GM21390 (cell line): ENCODE results near the gene MUC5B.

ENCODE experiments used
- ATAC-seq: cut with Tn5 transposase; IDR thresholded peaks from one replicate; pipeline ENCODE4 v1.9.1; 2021; ENCODE audit not compliant: unreplicated experiment

The MUC5B gene

GRCh38 chr11:1230456-1231395 lies 7.9 kb downstream of the MUC5B start:
- no peak for ATAC-seq

GRCh38 chr11:1231396-1232020 lies 8.6 kb downstream of the MUC5B start:
- no peak for ATAC-seq

DNA sequence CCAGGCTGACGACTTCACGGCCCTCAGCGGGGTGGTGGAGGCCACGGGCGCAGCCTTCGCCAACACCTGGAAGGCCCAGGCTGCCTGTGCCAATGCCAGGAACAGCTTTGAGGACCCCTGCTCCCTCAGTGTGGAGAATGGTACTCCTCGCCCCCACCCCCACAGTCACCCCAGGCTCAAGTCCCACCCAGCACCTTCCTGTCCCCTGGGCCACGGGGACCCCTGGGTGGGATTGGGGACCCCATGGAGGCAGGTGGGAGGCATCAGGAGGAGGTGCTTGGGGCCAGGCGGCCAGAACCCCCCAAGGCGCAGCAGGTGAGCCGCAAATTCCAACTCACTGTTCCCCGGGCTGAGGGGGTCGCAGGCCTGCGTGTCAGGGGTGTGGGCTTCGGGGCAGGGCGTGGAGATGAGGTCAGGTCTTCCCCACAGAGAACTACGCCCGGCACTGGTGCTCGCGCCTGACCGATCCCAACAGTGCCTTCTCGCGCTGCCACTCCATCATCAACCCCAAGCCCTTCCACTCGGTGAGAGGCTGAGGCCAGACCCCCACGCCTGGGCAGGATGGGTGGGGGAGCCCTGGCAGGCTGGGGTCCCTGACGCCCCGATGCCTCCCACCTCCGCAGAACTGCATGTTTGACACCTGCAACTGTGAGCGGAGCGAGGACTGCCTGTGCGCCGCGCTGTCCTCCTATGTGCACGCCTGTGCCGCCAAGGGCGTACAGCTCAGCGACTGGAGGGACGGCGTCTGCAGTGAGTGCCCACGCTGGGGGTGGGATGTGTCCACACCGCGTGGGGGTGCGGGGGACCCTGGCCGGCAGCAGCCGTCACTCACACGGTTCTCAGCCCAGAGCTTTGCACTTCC lies 9.4 kb downstream of the MUC5B start:
- no peak for ATAC-seq

DNA sequence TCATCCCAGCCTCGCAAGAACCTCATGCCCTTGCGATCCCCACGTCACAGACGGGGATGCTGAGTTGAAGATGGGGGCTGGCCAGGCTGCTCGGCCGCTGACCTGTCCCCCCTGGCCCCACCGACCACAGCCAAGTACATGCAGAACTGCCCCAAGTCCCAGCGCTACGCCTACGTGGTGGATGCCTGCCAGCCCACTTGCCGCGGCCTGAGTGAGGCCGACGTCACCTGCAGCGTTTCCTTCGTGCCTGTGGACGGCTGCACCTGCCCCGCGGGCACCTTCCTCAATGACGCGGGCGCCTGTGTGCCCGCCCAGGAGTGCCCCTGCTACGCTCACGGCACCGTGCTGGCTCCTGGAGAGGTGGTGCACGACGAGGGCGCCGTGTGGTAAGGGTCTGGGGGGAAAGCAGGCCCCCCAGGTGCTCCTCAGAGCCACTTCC lies 10.0 kb downstream of the MUC5B start:
- no peak for ATAC-seq

GRCh38 chr11:1233351-1234053 lies 10.6 kb downstream of the MUC5B start:
- no peak for ATAC-seq

DNA sequence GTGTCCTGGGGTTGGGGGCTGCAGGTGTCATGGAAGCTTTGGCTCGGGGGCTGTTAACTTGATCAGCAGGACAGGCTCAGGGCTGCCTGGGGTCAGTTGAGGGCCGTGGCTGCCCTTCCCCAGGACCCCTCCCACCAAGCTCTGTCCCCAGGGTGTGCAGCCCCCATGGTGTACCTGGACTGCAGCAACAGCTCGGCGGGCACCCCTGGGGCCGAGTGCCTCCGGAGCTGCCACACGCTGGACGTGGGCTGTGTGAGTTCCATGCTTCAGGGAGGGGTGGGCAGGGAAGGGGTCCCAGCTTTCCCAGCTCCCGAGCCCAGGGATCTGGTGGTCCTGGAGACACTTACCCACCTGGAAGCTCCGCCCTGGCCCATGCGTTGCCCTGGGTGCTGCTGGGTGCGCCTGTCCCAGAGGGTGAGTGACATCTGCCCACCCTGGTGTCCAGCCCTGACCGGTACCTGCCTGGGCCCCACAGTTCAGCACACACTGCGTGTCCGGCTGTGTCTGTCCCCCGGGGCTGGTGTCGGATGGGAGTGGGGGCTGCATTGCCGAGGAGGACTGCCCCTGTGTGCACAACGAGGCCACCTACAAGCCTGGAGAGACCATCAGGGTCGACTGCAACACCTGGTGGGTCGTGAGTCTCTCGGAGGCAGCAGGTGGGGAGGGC lies 11.3 kb downstream of the MUC5B start:
- no peak for ATAC-seq

GRCh38 chr11:1234771-1235305 lies 12.0 kb downstream of the MUC5B start:
- ATAC-seq, result no peak

DNA sequence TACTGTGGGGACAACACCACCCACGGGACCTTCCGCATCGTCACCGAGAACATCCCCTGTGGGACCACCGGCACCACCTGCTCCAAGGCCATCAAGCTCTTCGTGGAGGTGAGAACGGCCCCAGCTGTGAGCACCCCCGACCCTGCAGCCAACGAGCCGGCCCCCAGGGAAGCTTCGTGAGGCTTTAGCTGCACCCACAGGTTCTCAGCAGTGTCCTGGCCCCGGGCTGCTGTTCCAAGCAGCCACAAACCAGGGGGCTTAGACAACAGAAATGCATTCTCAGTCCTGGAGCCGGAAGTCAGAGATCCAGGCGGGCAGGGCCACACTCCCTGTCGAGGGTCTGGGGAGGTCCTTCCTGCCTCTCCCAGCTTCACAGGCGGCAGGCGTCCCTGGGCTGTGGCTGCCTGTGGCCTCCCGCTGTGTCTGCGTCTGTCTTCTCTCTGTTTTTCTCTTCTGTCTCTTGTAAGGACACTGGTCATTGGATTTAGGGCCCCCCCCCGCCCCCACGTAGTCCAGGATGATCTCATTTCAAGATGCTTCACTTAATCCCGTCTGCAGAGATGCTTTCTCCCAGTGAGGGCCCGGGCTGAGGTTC lies 12.5 kb downstream of the MUC5B start:
- no peak for ATAC-seq

DNA sequence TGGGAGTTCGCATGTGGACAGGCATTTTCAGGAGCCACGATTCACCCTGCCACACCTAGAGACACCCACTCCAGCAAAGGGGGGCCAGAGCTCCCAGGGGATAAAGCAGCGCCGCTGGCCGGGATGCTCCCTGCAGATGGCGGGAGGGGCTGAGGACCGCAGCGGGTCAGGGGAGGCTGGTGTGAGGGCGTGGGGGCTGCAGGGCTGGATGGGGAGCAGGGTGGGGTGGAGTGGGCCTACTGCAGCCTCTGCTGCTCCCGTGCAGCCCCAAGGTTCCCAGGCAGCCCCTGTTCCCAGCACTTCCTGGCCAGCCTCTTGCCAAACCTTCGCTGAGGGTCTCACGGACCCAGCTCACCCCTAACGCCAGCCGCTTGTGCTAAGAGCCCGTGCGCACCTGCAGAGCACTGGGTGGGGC lies 13.0 kb downstream of the MUC5B start:
- no peak for ATAC-seq

GRCh38 chr11:1236316-1237127 lies 13.7 kb downstream of the MUC5B start:
- ATAC-seq, result no peak

- ATAC-seq, result no peak
Observed at GRCh38 chr11:1237128-1237580, 14.3 kb downstream of the MUC5B start.

- no peak for ATAC-seq
Observed at GRCh38 chr11:1237851-1238250, 15.0 kb downstream of the MUC5B start.

DNA sequence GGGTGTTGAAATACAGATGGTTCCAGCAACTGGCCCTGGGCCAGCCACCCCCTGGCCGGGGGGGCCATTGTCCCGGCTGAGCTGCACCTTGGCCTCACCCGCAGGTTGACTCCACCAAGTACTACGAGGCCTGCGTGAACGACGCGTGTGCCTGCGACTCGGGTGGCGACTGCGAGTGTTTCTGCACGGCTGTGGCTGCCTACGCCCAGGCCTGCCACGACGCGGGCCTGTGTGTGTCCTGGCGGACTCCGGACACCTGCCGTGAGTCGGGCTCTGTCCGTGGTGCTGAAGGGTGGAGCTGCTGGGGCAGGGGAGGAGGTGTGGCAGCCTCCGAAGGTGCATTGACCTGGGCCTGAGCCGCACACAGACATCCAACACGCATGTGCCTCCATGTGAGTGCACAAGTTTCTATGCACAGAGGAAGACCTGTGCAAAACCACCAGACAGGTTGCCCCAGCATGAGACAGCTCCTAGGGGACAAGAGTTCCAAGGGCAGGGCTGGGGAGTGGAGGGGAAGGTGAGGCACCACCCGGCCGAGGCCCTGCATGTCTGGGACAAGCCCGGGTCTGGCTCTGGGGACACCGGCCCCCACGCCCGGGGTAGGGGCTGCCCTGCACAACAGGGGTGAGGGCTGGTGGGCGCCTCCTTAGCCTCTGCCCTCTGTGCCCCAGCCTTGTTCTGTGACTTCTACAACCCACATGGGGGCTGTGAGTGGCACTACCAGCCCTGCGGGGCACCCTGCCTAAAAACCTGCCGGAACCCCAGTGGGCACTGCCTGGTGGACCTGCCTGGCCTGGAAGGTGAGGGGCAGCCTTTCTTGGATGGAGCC lies 16.1 kb downstream of the MUC5B start:
- no peak for ATAC-seq

GRCh38 chr11:1239596-1240205 lies 16.8 kb downstream of the MUC5B start:
- no peak for ATAC-seq

GRCh38 chr11:1240771-1241170 lies 17.9 kb downstream of the MUC5B start:
- ATAC-seq, result no peak

DNA sequence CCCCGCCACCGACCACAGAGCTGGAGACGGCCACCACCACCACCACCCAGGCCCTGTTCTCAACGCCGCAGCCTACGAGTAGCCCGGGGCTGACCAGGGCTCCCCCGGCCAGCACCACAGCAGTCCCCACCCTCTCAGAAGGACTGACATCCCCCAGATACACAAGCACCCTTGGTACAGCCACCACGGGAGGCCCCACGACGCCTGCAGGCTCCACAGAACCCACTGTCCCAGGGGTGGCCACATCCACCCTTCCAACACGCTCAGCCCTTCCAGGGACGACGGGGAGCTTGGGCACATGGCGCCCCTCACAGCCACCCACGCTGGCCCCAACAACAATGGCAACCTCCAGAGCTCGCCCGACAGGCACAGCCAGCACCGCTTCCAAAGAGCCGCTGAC lies 18.8 kb downstream of the MUC5B start:
- no peak for ATAC-seq

- no peak for ATAC-seq
Observed at GRCh38 chr11:1242289-1242688, 19.4 kb downstream of the MUC5B start.
